C4-2B (cell line): ENCODE data around the gene SPINK5.

Experiments
- H3K27ac ChIP-seq: fragments of 450-650 bp; 2 replicates; pipeline ENCODE4 v1.5.1; 2017
- CTCF ChIP-seq: fragments of 450-650 bp; conservative IDR thresholded peaks from 2 replicates; pipeline ENCODE4 v1.5.1; 2017; ENCODE audit warnings: mild to moderate bottlenecking
- ZFX ChIP-seq: fragments of 450-650 bp; IDR thresholded peaks from 2 replicates; pipeline ENCODE4 v1.6.1; 2017

The SPINK5 gene

DNA sequence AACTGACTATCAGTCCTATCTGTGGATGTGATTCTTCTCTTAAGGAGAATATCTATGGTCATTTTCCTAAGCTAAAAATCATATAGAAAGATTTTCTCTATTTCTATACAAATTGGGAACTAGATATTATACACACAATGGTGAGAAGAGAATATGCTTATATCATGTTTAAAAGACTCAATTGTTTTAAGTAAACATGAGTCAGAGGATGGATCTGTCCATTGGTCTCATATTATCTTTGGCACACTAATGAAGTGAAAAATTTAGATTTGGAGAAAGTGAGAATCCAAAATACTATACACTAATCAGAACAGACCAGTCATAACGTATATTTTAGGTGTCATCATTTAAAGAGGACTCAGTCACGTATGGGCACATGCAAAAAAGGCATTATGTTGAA is 88.1 kb downstream of the SPINK5 start:
- no peak overlapping the region for H3K27ac ChIP-seq
- TF ChIP-seq CTCF (no peak), ZFX (no peak)

DNA sequence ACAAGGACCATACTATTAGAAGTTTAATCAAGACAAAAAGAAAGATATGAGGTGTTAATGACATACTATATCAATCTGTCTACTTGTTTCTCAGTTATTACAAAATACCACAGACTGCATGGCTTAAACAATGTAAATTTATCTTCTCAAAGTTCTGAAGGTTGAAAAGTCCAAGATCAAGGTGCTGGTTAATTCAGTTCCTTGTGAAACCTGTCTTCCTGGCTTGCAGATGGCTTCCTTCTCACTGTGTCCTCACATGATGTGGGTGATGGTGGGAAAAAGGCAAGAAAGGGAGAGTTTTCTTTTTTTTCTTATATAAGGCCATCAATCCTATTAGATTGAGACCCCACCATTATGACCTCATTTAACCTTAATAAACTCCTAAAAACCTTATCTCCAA is 89.0 kb downstream of the SPINK5 start:
- TF ChIP-seq CTCF, result no peak
- TF ChIP-seq ZFX, result no peak
- no peak overlapping the region for H3K27ac ChIP-seq

GRCh38 chr5:148156609-148157008 is 92.8 kb downstream of the SPINK5 start:
- H3K27ac ChIP-seq, result no peak overlapping the region
- no peak for TF ChIP-seq ZFX
- TF ChIP-seq CTCF, result no peak

DNA sequence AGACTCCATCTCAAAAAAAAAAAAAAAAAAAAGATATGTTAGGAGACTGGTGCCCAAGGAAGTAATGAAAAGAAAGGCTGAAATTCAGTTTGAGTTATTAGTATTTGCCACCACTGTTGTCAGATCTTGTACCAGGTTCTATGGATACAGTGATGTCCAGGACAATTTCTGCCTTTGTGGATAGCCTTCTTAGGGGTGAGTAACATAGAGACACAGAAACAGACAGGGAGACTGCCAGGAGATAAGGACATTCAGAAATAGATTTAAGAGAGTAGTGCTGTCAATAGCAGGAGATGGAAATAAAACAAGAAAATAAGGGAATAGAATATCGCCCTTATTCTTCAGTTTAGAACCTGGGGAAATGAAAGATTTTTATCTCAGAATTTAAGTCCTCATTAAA is 98.3 kb downstream of the SPINK5 start:
- no peak for TF ChIP-seq CTCF
- TF ChIP-seq ZFX, result no peak
- no peak overlapping the region for H3K27ac ChIP-seq

- TF ChIP-seq CTCF, result no peak
- no peak overlapping the region for H3K27ac ChIP-seq
Observed at GRCh38 chr5:148163345-148163744, 99.6 kb downstream of the SPINK5 start.

DNA sequence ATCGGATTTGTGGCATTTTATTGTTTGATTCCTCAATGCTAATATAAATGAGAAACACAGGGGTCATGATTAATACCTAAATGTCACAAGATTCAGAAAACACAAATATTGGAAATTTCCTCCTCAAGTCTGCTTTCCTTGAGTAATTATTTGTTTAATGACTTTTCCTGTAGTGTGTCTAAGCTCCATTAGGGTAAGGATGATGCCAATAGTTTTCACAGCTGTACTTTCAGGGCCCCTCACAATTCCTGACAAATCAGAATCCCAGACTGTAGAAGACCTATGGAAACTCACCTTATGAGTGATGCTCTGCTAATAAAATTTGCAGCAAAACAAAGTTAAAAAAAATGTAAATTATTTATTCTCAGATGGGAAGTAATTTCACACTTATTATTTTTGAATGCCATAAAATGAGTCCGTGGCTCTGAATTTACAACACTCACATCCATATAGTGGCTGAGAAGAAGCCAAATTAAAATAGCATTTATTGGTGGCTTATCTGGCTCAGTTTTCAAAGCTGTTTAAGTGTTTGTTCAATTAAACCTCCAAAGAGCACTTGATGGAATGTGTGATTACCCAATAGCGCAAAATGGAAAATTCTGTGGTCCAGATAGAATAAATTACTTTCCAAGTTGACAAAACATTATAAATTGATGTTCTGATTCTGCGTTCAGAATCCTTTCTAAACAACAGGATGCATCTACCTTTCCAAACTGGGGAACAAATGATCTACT is 102.9 kb downstream of the SPINK5 start:
- no peak overlapping the region for H3K27ac ChIP-seq
- TF ChIP-seq ZFX (no peak), CTCF (no peak; the same call in 1 of the 2 replicates)

GRCh38 chr5:148168246-148168645 is 104.5 kb downstream of the SPINK5 start, which contains the start of gene SPINK14:
SPINK14 (plus strand) TSS chr5:148168546; CDS start chr5:148169733, 1,187 bp downstream.
- TF ChIP-seq ZFX, result no peak
- TF ChIP-seq CTCF, result no peak
- peak within 1 kb of the TSS; percentile 7; the same call in 1 of the 2 replicates for H3K27ac ChIP-seq
